Uterus (tissue), 4 donors: ENCODE results near the gene ADGRD2. TPM values are rescaled to one million over a fixed set of nuclear protein-coding genes. Genes with fewer than 3 reads are reported as not detected.

Source experiments
- DNase-seq, 2 donors: peaks; one replicate each; pipeline ENCODE4 v3.0.0-alpha.2; 2019 to 2020
- H3K27ac ChIP-seq, 2 donors: fragments of 200-600 bp; sonication (generic); 1 replicate in 1 of 2; 2 replicates in 1 of 2; pipeline ENCODE4 v1.5.1; 2016 to 2018
- H3K27me3 ChIP-seq, 2 donors: fragments of 200-600 bp; sonication (generic); one replicate each; pipeline ENCODE4 v1.5.1; 2018 to 2019; ENCODE audit warnings: control low read depth in 1 of 2
- H3K36me3 ChIP-seq, 2 donors: fragments of 200-600 bp; sonication (generic); one replicate each; pipeline ENCODE4 v1.5.1; 2019; ENCODE audit warnings: control low read depth in 1 of 2
- H3K4me1 ChIP-seq, 2 donors: fragments of 200-600 bp; sonication (generic); one replicate each; pipeline ENCODE4 v1.5.1; 2018 to 2019; ENCODE audit warnings: control low read depth in 1 of 2
- H3K4me3 ChIP-seq, 2 donors: fragments of 200-600 bp; sonication (generic); 1 replicate in 1 of 2; 2 replicates in 1 of 2; pipeline ENCODE4 v1.5.1; 2018 to 2019; ENCODE audit warnings: mild to moderate bottlenecking in 1 of 2
- H3K9me3 ChIP-seq, 2 donors: fragments of 200-600 bp; sonication (generic); one replicate each; pipeline ENCODE4 v1.5.1; 2019; ENCODE audit warnings: control low read depth in 1 of 2
- CTCF ChIP-seq, 4 experiments: fragments of 200-600 bp in 2 of 4; fragments of 450-650 bp in 2 of 4; sonication (generic) in 2 of 4; IDR thresholded peaks; one replicate each; pipeline ENCODE4 v1.5.1; 2016 to 2019; ENCODE audit warnings: antibody characterized with exemption in 4 of 4, mild to moderate bottlenecking in 2 of 4, moderate library complexity in 1 of 4
- POLR2A ChIP-seq, 2 donors: fragments of 450-650 bp; IDR thresholded peaks; one replicate each; pipeline ENCODE4 v1.6.1; 2016; ENCODE audit warnings: antibody characterized with exemption in 2 of 2, mild to moderate bottlenecking in 1 of 2, moderate library complexity in 1 of 2
- intact Hi-C: fragments of 100-400 bp; cut with DNase I; formaldehyde crosslinking; loops from one replicate; pipeline ENCODE4 v1.15.1; 2023; ENCODE audit warnings: low total_unique reads
- total RNA-seq, 4 donors: library from RNA; depleted of rRNA in 3 of 4; stranded (reverse); fragments of >200 nt in 3 of 4; gene quantifications; one replicate each; pipeline versions ENCODE4 v1.1.0 to v1.2.4, GENCODE V29; 2014 to 2023
- donor health status: DM: yes; HTN: yes; CAD: no.

The ADGRD2 gene
- total RNA-seq, 4 donors from 2014 or later, result 0.76 TPM; not detected in 3

GRCh38 chr9:124471761-124472160 lies 21.5 kb downstream of the ADGRD2 start:
- H3K27me3 ChIP-seq, result peaks cover 0 to 6% of the 10 kb centered on the region in 2 donors

GRCh38 chr9:124472770-124473169 lies 22.5 kb downstream of the ADGRD2 start:
- H3K36me3 ChIP-seq, result no peaks in the 10 kb centered on the region
- H3K27me3 ChIP-seq, result peaks cover 4 to 12% of the 10 kb centered on the region in 2 donors
- intact Hi-C loops, result no loop called here
- no peaks in the 10 kb centered on the region for H3K4me1 ChIP-seq
- no peaks in the 10 kb centered on the region for H3K9me3 ChIP-seq
- no peak overlapping the region for H3K4me3 ChIP-seq
- TF ChIP-seq CTCF (IDR thresholded peaks at IDR 0.05) (no peak), POLR2A (IDR thresholded peaks at IDR 0.05) (no peak)
- H3K27ac ChIP-seq, result no peak overlapping the region
- DNase-seq, result no peak

More at GRCh38 chr9:124471761-124472160, 21.5 kb downstream of the ADGRD2 start:
- intact Hi-C loops, result no loop called here
- no peak overlapping the region for H3K27ac ChIP-seq
- H3K36me3 ChIP-seq, result no peaks in the 10 kb centered on the region
- no peaks in the 10 kb centered on the region for H3K4me1 ChIP-seq
- no peak overlapping the region for H3K4me3 ChIP-seq
- DNase-seq, result no peak
- no peaks in the 10 kb centered on the region for H3K9me3 ChIP-seq
- TF ChIP-seq POLR2A (IDR thresholded peaks at IDR 0.05), result no peak
- no peak for TF ChIP-seq CTCF (IDR thresholded peaks at IDR 0.05)

- no peaks in the 10 kb centered on the region for H3K36me3 ChIP-seq
- no peak for DNase-seq
- H3K9me3 ChIP-seq, result no peaks in the 10 kb centered on the region
- intact Hi-C loops, result no loop called here
- no peak overlapping the region for H3K27ac ChIP-seq
- H3K4me3 ChIP-seq, result no peak overlapping the region
- no peak for TF ChIP-seq CTCF (IDR thresholded peaks at IDR 0.05)
- TF ChIP-seq POLR2A (IDR thresholded peaks at IDR 0.05), result no peak
- H3K27me3 ChIP-seq, result peaks cover 5 to 12% of the 10 kb centered on the region in 2 donors
- H3K4me1 ChIP-seq, result no peaks in the 10 kb centered on the region
Observed at GRCh38 chr9:124473310-124473709, 23.1 kb downstream of the ADGRD2 start.

GRCh38 chr9:124474151-124474550 lies 23.9 kb downstream of the ADGRD2 start:
- intact Hi-C loops, result no loop called here
- no peaks in the 10 kb centered on the region for H3K36me3 ChIP-seq
- TF ChIP-seq CTCF (IDR thresholded peaks at IDR 0.05) (no peak), POLR2A (IDR thresholded peaks at IDR 0.05) (no peak)
- H3K4me3 ChIP-seq, result no peak overlapping the region
- H3K4me1 ChIP-seq, result no peaks in the 10 kb centered on the region
- no peak for DNase-seq
- no peak overlapping the region for H3K27ac ChIP-seq
- no peaks in the 10 kb centered on the region for H3K9me3 ChIP-seq
- peaks cover 5 to 12% of the 10 kb centered on the region in 2 donors for H3K27me3 ChIP-seq

GRCh38 chr9:124475158-124475867 lies 25.1 kb downstream of the ADGRD2 start:
- no peak for TF ChIP-seq POLR2A (IDR thresholded peaks at IDR 0.05)
- no peak for TF ChIP-seq CTCF (IDR thresholded peaks at IDR 0.05)
- H3K27me3 ChIP-seq, result peaks cover 5 to 15% of the 10 kb centered on the region in 2 donors
- DNase-seq, result no peak
- no peaks in the 10 kb centered on the region for H3K4me1 ChIP-seq
- no peak overlapping the region for H3K27ac ChIP-seq
- no peaks in the 10 kb centered on the region for H3K36me3 ChIP-seq
- H3K9me3 ChIP-seq, result no peaks in the 10 kb centered on the region
- no peak overlapping the region for H3K4me3 ChIP-seq
- intact Hi-C loops, result no loop called here
